ENCODE measurements around the gene NME7.
"Not testable (repeated sequence)": the region's sequence is repeated elsewhere in the genome, so short reads cannot be mapped to it uniquely, and the experiment has no call there.

Gene NME7

DNA sequence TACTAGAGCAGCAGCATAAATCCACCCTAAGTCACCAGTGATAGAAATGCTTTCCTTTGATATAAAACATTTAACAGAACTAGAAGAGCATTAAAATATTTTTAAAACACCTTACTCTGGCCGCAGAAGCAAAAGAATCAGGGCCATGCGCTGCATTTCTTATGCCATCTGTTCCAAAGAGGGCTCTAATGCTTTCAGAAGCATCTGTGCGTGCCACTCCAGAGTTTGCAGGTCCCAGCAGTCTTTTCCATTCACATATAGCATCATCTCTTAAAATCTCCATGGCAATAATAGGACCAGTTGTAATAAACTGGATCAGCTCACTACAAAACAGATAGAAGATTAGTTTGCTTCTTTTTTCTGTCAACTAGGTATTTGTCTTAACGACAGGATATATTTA lies 69.2 kb downstream of the NME7 start:
- DNase-seq = no peak

DNA sequence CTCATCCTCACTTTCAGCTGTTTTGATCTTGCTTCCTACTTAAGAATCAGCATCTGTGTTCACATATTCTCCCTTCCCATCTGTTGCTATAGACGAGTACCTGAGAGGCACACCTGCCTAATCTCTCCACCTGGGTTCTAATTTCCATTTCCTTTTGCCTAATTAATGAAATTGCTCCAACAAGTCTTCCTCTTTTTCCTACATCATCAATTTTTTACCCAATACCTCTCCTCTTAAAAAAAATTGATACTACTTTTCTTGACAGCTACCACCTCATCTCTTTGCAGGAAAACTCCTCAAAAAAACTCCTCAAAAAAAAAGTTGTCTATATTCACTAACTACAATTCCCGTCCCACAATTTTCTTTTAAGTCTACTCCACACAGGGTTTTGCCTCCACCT lies 71.8 kb downstream of the NME7 start:
- DNase-seq = no peak

DNA sequence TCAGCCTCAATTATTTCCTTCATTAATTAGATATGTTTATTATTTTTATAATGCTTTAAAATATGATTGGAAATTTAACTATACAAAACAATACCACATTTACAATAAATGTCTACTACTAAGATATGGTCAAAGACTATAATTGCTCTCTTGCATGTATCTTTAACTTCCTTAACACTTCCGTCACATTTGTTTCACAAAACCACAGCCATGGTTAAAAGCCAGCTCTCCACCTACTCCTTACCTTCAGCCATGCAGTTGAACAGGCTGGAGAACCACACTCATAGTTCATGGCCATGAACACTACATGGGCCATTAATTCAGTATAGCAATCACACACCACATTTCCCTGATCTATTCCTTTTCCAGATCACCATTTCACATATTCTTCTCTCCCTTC lies 72.2 kb downstream of the NME7 start:
- DNase-seq = no peak

DNA sequence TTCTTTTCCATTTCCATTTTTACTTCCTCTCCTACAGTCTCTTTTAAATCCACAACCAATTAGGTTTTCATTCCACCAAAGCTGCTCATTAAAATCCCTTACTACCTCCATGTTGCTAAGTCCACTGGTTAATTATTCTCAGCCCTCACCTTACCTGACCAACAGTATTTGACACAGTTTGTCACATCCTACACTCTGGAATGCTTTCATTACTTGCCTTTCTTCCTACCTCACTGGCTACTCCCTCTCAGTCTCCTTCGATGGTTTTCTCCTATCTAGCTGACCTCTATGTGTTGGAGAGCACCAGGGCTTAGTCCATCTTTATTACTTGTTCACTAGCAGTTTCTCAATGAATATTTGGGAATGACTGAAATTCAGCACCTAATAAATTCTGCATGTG lies 78.6 kb downstream of the NME7 start:
- no peak for DNase-seq

DNA sequence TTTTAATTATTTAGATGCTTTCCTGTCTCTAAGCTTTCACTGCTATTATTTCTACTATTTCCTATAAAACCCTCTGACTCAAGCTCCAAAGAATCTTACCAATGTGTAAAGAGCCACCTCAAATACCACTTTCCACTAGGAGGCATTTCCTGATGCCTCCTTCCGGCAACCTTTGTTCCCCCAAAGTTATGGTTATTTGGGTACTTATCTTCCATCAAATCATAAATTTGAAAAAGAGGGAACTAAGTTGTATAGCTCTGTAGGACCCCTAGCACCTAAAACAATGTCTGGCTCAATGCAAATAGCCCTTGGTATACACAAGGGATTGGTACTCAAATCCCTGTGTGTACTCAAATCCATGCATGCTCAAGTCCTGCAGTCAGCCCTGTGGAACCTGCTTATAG lies 79.6 kb downstream of the NME7 start:
- no peak for DNase-seq

DNA sequence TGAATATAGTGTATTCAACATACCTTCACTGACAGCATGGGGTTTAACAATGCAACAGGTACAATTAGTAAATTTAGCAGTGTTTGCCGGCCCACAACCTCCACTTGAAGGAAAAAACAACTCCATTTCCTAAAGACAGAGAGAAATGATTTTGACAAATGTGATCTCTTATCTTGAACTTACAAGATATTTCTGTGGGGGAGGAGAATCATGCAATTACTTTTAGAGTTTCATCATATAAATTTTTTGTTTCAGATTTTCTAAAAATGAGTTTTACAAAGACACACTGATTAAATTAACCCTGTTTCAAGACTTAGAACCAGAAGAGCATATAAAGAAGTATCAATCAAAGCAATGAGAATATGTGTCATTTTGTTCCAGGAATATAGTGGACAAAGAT lies 80.3 kb downstream of the NME7 start:
- no peak for DNase-seq

DNA sequence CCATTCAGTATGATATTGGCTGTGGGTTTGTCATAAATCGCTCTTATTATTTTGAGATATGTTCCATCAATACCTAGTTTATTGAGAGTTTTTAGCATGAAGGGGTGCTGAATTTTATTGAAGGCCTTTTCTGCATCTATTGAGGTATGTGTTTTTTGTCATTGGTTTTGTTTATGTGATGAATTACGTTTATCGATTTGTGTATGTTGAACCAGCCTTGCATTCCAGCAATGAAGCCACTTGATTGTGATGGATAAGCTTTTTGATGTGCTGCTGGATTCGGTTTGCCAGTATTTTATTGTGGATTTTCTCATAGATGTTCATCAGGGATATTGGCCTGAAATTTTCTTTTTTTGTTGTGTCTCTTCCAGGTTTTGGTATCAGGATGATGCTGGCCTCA lies 86.0 kb downstream of the NME7 start:
- DNase-seq = not testable (repeated sequence)

DNA sequence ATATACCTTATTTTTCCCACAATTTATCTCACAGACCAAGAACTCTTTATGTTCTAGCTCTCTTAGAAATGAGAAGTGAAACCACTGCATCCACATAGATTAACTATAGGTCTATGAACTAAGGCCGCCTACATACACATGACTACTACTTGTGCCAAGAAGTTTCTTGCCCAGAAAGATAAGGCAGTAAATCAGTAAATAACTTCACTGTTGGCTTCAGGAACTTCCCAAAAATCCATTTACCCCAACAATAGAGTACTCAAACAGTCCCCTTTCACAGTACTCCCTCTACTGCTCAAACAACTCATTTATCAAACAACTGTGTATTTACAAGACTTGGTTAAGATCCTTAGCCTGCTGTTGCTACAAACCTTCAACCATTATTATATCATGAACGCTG lies 96.5 kb downstream of the NME7 start:
- DNase-seq = no peak

DNA sequence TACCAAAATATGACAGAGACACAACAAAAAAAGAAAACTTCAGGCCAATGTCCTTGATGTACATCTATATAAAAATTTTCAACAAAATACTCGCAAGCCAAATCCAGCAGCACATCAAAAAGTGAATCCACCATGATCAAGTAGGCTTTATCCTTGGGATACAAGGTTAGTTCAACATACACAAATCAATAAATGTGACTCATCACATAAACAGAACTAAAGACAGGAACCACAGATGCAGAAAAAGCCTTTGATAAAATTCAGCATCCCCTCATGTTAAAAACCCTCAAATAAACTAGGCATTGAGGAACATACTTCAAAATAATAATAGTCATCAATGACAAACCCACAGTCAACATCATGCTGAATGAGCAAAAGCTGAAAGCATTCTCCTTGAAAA lies 101.5 kb downstream of the NME7 start:
- DNase-seq = no peak

DNA sequence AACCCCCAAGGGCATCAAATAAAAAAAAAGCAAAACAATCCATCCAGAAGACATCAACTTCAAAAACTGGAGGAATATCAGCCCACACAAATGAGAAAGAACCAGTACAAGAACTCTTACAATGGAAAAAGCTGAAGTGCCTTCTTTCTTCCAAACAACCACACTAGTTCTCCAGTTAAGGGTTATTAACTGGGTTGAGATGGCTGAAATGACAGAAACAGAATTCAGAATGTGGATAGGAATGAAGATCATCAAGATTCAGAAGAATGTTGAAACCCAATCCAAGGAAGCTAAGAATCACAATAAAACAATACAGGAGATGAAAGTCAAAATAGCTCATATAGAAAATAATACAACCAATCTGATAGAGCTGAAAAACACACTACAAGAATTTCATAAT lies 104.5 kb downstream of the NME7 start:
- DNase-seq = no peak

DNA sequence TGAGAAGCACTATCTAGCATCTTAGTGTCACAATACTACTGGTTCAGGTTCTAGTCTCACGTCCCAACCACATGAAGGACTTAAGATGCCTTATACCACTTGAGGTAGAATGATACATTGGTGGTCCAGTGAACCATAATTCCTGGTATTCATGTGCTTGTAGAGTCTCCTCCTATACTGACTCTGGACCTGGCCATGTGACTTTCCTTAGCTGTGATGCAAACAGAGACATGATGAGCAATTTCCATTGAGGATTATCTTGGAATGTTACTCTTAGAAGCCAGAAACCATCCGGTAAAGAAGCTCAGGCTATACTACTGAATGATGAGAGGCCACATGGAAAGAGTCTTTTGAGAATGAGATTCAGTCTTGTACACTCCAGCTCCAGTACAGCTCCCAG lies 105.7 kb downstream of the NME7 start:
- no peak for DNase-seq

DNA sequence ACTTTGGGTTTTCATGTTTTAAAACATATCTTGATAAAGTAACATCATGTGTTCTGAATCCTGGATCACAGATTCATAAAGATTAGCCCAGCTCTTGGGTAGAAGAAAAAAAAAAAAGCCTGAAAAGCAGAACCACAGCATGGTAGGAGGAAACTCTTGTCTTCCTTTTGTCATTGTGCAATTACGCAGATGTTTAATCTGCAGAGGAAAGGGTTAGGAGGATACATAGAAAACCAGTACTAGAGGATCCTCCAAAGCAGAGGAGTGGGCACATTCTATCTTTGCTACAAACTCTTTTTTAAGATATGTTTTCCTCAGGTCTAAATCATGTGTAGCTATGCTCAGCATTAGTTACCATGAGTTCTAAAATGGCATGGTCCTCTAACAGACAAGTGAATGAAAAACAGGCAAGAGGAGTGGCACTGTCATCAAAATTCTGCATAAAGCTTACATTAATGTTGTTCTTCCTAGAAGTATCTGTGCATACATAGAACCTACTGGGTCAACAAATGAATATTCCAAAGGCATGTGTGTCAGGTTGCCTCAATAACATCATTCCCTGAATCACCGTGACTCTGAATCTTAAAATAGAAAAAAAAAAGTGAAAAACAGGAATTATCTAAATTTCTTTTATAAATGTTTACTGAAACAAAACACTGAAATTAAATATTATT lies 107.0 kb downstream of the NME7 start:
- no peak for DNase-seq

DNA sequence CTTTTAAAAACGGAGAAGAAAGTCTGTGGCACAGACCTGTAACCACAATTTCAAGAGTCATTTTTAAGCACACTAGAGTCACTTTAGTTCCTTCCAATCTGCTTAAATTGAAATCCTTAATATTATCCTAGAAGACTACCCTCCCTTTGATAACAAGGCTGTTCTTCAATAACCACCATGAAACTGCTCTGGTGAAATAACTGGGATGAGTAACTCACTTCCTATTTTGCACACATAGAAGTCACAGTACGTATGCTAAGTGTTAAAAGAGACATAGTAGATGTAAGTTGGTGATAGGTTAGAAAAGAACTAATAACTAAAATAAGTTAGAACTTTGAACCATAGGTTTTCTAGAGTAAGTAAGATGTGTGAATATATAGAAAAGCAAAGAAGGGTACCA lies 107.8 kb downstream of the NME7 start:
- DNase-seq = no peak

DNA sequence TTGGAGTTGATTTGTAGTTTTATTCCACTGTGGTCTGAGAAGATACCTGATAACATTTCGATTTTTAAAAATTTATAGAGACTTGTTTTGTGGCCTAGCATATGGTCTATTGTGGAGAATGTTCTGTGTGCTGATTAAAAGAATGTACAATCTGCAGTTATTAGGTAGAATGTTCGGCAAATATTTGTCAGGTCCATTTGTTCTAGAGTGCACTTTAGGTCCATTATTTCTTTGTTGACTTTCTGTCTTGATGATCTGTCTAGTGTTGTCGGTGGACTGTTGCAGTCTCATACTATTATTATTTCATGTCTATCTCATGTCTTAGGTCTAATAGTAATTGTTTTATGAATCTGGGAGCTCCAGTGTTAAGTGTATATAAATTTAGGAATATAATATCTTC lies 116.8 kb downstream of the NME7 start:
- DNase-seq = no peak

DNA sequence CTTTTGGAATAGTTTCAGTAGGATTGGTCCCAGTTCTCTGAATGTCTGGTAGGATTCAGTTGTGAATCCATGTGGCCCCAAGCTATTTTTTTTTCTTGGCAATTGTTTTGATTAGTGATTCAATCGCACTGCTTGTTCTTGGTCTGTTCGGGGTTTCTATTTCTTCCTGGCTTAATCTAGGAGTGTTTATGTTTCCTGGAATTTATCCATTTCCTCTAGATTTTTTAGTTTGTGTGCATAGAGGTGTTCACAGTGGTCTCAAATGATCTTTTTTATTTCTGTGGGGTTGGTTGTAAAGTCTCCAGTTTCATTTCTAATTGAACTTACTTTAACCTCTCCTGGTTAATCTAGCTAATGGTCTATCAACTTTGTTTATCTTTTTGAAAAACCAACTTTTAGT lies 117.6 kb downstream of the NME7 start:
- no peak for DNase-seq

DNA sequence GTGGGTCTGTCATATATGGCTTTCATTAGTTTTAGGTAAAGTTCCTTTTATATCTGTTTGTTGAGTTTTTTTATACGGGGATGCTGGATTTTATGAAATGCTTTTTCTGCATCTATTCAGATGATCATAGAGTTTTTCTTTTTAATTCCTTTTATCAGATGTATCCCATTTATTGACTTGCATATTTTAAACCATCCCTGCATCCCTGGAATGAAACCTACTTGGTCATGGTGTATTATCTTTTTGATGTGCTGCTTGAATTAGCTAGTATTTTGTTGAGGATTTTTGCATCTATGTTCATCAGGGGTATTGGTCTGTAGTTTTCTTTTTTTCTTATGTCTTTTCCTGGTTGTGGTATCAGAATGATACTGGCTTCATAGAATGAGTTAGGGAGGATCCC lies 118.0 kb downstream of the NME7 start:
- no peak for DNase-seq

DNA sequence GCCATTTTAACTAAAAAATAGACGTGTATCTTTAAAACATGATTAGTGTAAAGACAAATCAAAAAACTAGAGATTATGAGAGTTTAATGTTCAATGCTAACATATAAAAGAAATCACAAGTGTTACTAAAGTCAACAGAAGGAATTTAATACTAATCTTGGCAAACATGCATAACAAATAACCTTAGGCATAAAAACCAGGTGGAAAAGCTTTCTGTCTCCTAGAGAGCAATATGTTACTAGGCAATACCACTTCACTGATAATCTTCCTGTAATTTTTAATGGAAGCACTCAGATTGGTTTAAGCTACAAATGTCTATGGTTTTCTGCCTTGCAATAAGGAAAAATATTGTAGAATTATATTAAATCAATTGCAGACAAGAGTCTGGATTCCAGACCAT lies 121.9 kb downstream of the NME7 start:
- DNase-seq = no peak

DNA sequence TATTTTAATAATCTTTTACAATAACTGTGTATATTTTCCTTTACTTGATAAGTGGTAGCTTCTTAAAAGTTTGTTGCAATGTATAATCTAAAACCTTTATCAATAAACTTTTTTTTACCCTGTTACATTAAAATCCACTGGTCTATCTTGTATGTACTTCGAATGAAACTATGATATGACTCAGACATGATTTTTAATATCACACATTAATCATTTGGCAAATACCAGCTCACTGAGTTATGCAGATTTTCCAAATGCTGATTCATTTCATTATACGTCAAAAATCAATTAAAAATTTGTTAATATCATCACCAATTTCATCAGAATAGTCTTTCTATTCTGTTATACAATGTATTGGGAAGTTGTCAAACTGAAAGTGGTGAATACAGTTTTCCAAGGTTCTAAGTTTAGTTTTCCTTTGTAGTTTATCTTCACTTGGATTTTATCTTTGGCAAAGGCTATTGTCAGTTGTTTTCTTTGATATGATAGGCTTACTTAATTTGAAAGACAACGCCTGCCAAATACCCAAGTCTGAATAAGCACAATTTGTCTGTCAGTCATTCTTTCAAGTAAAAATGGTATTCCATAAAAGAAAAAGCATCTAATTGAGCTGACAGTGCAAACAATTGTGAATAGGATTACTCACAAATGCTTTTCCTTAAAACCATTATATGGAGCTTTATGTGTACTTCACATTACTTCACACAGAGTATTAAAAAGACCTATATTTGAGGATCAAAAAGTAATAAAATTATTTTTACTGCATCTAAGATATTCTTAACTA lies 127.0 kb downstream of the NME7 start:
- no peak for DNase-seq

DNA sequence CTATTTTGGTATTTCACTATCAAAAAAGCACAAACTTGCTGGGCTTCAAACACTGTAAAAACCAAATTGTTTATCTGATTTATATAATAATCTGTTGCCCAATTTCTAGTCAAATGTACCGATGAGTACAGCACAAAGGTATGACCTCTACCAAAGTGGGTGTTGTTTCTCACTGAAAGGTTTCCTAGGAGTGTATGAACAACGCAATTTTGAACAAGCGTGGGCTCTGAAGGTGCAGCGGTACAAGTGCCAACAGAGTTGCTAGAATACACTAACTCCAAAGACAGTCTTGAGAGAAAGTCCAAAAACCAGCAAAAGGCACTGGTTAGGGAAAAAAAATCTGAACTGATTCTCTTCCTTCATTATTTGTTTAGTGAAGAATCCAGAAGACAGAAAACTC lies 130.7 kb downstream of the NME7 start:
- no peak for DNase-seq

DNA sequence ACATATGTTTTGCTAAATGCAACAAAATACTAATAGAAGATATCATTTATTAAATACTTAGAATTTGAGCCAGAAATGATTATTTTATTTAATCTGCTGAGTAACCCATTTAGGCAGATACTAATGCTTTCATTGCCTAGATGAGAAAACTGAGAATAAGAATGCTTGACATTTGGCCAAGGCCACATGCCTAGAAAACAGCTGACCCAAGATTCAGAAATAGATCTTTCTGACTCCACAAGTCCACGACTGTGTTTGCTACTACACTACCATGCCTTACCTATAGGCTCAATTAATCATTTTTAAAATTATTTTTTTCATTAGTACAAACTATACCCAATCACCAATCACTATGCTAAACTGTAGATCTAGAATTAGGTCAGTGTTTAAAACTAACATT lies 131.5 kb downstream of the NME7 start:
- DNase-seq = no peak

DNA sequence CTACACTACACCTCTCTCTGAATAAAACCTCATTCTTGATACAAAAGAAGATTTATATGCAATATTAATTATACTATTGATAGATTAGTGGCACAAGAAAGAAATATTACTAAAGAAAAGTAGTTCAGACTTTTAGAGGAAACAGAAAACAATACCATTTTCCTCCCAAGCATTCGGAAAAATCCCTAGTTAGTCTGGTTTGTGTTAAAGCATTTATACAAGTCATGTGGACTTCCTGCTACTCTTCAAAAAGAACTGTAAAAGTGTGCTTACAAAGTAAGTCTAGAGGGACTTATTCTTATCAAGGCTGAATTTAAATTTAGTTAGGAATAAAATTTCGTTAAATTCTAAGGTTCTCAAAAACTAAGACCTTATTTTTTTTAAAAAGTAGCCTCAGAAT lies 132.0 kb downstream of the NME7 start:
- no peak for DNase-seq

DNA sequence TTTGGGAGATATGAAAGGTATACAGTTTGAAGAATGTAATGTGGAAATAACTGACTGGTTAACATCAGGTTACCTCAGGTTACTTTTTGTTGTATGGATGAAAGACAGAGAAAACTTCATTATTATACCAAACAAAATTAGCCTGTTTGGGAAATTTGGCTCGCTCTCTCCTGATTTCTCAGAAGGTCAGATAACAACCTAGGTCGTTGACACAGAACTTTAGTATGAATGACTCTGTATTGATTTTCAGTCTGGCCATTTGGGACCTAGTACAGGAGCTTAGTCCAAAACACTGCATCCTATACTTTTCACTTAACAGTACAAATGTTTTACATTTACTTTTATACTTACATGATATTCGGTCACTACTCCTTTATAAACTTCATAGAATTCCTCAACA lies 132.8 kb downstream of the NME7 start:
- DNase-seq = no peak

DNA sequence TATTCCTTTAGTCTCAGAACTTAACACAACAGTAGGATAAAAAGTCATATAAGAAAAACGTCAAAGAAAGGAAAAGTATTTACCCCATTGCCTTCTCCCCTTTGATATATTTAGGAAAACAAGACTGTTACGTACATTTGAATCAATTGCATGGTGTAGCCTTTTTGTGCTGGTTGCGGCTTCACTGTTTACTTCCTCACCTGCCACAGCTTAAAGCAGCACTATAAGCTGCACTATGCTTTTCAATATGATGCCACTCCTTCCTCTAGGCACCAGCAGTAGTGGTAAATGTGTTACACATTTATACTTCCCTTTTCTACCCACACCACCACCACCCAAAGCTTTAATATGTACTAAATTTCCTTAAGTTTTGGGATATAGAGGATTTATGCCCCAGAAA lies 150.0 kb downstream of the NME7 start:
- DNase-seq = no peak

DNA sequence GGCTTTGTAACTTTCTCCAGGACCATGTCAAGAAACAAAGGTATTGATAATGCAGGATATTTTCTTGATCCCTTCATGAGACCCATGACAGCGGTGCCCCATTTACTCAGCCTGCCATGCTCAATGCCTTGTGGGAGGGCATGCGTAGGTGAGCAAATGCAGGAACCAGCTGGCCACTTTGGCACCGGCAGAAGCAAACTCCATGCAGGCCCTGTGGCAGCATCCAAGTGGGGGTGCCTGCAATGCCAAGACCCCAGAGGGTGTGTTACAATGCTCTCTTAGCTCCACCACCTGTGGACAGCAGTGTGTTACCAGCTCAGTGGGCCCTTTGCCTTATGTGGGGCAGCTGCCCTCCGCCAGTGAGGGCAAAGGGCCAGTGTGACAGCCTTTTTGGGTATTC lies 153.0 kb downstream of the NME7 start:
- DNase-seq = no peak

DNA sequence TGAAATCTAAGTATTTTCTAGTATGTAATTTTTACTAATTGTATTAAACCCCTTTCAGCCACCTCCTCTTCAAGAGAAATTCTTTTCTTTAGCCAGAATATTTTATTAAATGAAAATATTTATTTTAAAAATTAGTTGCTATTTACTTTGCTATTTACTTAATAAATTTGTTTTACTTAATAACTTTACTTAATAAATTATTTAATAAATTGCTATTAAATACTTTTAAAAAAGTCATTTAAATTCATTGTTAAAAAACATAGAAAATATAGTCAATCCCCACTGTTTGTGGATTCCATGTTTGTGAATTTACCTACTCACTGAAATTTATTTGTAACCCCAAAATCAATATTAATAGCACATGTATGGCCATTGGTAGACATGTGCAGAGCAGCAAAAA lies 155.5 kb downstream of the NME7 start:
- DNase-seq = no peak

All from activated T-cell treated with anti-CD3 and anti-CD28 coated beads, Interleukin-2, amount 50 U/mL, for 1 hour (primary cell).